IMR-90 (cell line): ENCODE data around the gene LNX1.

Experiments
- CEBPB ChIP-seq: IDR thresholded peaks from 2 replicates; pipeline ENCODE4 v1.6.1; 2012; ENCODE audit warnings: low read depth, low read length, improper control_type of control experiment
- CHD1 ChIP-seq: IDR thresholded peaks from 2 replicates; pipeline ENCODE4 v1.6.1; 2012; ENCODE audit warnings: low read depth, low read length, improper control_type of control experiment
- CTCF ChIP-seq: conservative IDR thresholded peaks from 2 replicates; pipeline ENCODE4 v1.5.1; 2012; ENCODE audit warnings: mild to moderate bottlenecking, low read depth, low read length, improper control_type of control experiment
- MXI1 ChIP-seq: IDR thresholded peaks from 2 replicates; pipeline ENCODE4 v1.6.1; 2012; ENCODE audit warnings: low read depth, mild to moderate bottlenecking, low read length, moderate library complexity, borderline replicate concordance
- NFE2L2 ChIP-seq: fragments of 150-350 bp; IDR thresholded peaks from 2 replicates; pipeline ENCODE4 v1.6.1; 2016; ENCODE audit warnings: low read depth, mild to moderate bottlenecking, low read length
- POLR2A ChIP-seq: IDR thresholded peaks from 2 replicates; pipeline ENCODE4 v1.6.1; 2012; ENCODE audit warnings: mild to moderate bottlenecking, low read depth, low read length
- RCOR1 ChIP-seq: IDR thresholded peaks from 2 replicates; pipeline ENCODE4 v1.6.1; 2012; ENCODE audit warnings: mild to moderate bottlenecking, low read length, improper control_type of control experiment; ENCODE audit not compliant: insufficient replicate concordance
- TF ChIP-seq, protein P1 (sequence below): fragments of 150-350 bp; IDR thresholded peaks from 2 replicates; pipeline ENCODE4 v1.6.1; 2017; ENCODE audit warnings: mild to moderate bottlenecking, antibody characterized with exemption, low read length, low read depth

GRCh38 chr4:53536328-53536727 lies 55.0 kb downstream of the LNX1 start:
- no peak for TF ChIP-seq CTCF
- TF ChIP-seq CEBPB, result no peak
- TF ChIP-seq, protein P1, sequence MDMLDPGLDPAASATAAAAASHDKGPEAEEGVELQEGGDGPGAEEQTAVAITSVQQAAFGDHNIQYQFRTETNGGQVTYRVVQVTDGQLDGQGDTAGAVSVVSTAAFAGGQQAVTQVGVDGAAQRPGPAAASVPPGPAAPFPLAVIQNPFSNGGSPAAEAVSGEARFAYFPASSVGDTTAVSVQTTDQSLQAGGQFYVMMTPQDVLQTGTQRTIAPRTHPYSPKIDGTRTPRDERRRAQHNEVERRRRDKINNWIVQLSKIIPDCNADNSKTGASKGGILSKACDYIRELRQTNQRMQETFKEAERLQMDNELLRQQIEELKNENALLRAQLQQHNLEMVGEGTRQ, result no peak
- no peak for TF ChIP-seq NFE2L2
- TF ChIP-seq POLR2A, result no peak
- no peak for TF ChIP-seq MXI1
- TF ChIP-seq CHD1, result no peak
- TF ChIP-seq RCOR1, result no peak
